Neuronal stem cell (in vitro differentiated cells): ENCODE measurements around the gene SIRT2.

ENCODE experiments used
- DNase-seq: peaks from one replicate; pipeline ENCODE4 v3.0.0-alpha.2; 2013; ENCODE audit warnings: low spot score
- H2AFZ ChIP-seq: one replicate; pipeline ENCODE4 v1.6.1; 2013; ENCODE audit warnings: mild to moderate bottlenecking, low read length, inconsistent platforms
- H2AK5ac ChIP-seq: 2 replicates; pipeline ENCODE4 v1.6.1; 2013; ENCODE audit warnings: low read depth, mild to moderate bottlenecking, inconsistent platforms, low read length, moderate library complexity, mixed read lengths
- H2BK120ac ChIP-seq: 2 replicates; pipeline ENCODE4 v1.6.1; 2013; ENCODE audit warnings: low read depth, mild to moderate bottlenecking, inconsistent platforms, low read length, moderate library complexity, mixed read lengths
- H2BK12ac ChIP-seq: one replicate; pipeline ENCODE4 v1.6.1; 2013; ENCODE audit warnings: low read length, inconsistent platforms
- H2BK15ac ChIP-seq: 2 replicates; pipeline ENCODE4 v1.6.1; 2013; ENCODE audit warnings: mild to moderate bottlenecking, low read length, inconsistent platforms, mixed read lengths
- H2BK5ac ChIP-seq: one replicate; pipeline ENCODE4 v1.6.1; 2013; ENCODE audit warnings: inconsistent platforms, mild to moderate bottlenecking, low read length, moderate library complexity
- H3K14ac ChIP-seq: one replicate; pipeline ENCODE4 v1.6.1; 2013; ENCODE audit warnings: low read length, inconsistent platforms
- H3K18ac ChIP-seq: 2 replicates; pipeline ENCODE4 v1.6.1; 2013; ENCODE audit warnings: low read length, inconsistent platforms
- H3K23ac ChIP-seq: 2 replicates; pipeline ENCODE4 v1.6.1; 2013; ENCODE audit warnings: low read depth, mild to moderate bottlenecking, mixed read lengths, low read length, inconsistent platforms; ENCODE audit not compliant: poor library complexity
- H3K27ac ChIP-seq: replicated peaks from 3 replicates; pipeline ENCODE4 v1.5.1; 2013; ENCODE audit warnings: low read length, inconsistent platforms
- H3K27me3 ChIP-seq, 3 experiments: 2 replicates each; pipeline ENCODE4 v1.6.1; 2013; ENCODE audit warnings: low read length in 3 of 3, mild to moderate bottlenecking in 2 of 3, inconsistent platforms in 1 of 3, low read depth in 1 of 3, mixed read lengths in 1 of 3, moderate library complexity in 1 of 3; ENCODE audit not compliant: control insufficient read depth in 3 of 3, insufficient read depth in 3 of 3
- H3K36me3 ChIP-seq, 2 donors: replicated peaks in 1 of 2; 2 replicates each; pipeline ENCODE4 v1.6.1; 2013; ENCODE audit warnings: low read length in 2 of 2; ENCODE audit not compliant: control insufficient read depth in 2 of 2, insufficient read depth in 2 of 2
- H3K4ac ChIP-seq: 2 replicates; pipeline ENCODE4 v1.6.1; 2013; ENCODE audit warnings: inconsistent platforms, mild to moderate bottlenecking, low read length, moderate library complexity
- H3K4me1 ChIP-seq, 2 donors: 1 replicate in 1 of 2; 2 replicates in 1 of 2; pipeline ENCODE4 v1.6.1; 2013; ENCODE audit warnings: low read length in 2 of 2, low read depth in 1 of 2; ENCODE audit not compliant: control insufficient read depth in 2 of 2, insufficient read depth in 1 of 2
- H3K4me2 ChIP-seq: one replicate; pipeline ENCODE4 v1.6.1; 2013; ENCODE audit warnings: mild to moderate bottlenecking, low read length, inconsistent platforms; ENCODE audit not compliant: insufficient read depth, poor library complexity, severe bottlenecking
- H3K4me3 ChIP-seq, 2 donors: 2 replicates each; pipeline ENCODE4 v1.5.1; 2013; ENCODE audit warnings: low read length in 2 of 2, mild to moderate bottlenecking in 2 of 2, inconsistent platforms in 1 of 2, moderate library complexity in 1 of 2
- H3K79me1 ChIP-seq: one replicate; pipeline ENCODE4 v1.6.1; 2013; ENCODE audit warnings: low read depth, mild to moderate bottlenecking, inconsistent platforms, low read length, moderate library complexity
- H3K9ac ChIP-seq: one replicate; pipeline ENCODE4 v1.6.1; 2013; ENCODE audit warnings: mild to moderate bottlenecking, low read depth, low read length, inconsistent platforms; ENCODE audit not compliant: poor library complexity
- H3K9me3 ChIP-seq, 2 donors: replicated peaks in 1 of 2; 2 replicates each; pipeline versions ENCODE3 to v1.6.1; 2013; ENCODE audit warnings: low read length in 2 of 2, mild to moderate bottlenecking in 2 of 2, inconsistent platforms in 1 of 2, low read depth in 1 of 2, mixed read lengths in 1 of 2, moderate library complexity in 1 of 2; ENCODE audit not compliant: control insufficient read depth in 2 of 2, insufficient read depth in 1 of 2
- H4K8ac ChIP-seq: one replicate; pipeline ENCODE4 v1.6.1; 2013; ENCODE audit warnings: low read depth, mild to moderate bottlenecking, inconsistent platforms, low read length, moderate library complexity
- H4K91ac ChIP-seq: one replicate; pipeline ENCODE4 v1.6.1; 2013; ENCODE audit warnings: low read length, low read depth, mild to moderate bottlenecking, inconsistent platforms; ENCODE audit not compliant: poor library complexity
- WGBS, 2 donors: extraction: QIAGEN DNeasy Blood & Tissue Kit; methylation state at CpG; one replicate each; pipeline ENCODE4 v1.1.7; 2013; ENCODE audit warnings: missing lambda C conversion rate in 2 of 2, mixed read lengths in 1 of 2; ENCODE audit not compliant: insufficient read length in 2 of 2, insufficient replicate concordance in 1 of 2; ENCODE audit errors: extremely low coverage in 2 of 2; 5-methylcytosine and 5-hydroxymethylcytosine counted together

SIRT2 gene

DNA sequence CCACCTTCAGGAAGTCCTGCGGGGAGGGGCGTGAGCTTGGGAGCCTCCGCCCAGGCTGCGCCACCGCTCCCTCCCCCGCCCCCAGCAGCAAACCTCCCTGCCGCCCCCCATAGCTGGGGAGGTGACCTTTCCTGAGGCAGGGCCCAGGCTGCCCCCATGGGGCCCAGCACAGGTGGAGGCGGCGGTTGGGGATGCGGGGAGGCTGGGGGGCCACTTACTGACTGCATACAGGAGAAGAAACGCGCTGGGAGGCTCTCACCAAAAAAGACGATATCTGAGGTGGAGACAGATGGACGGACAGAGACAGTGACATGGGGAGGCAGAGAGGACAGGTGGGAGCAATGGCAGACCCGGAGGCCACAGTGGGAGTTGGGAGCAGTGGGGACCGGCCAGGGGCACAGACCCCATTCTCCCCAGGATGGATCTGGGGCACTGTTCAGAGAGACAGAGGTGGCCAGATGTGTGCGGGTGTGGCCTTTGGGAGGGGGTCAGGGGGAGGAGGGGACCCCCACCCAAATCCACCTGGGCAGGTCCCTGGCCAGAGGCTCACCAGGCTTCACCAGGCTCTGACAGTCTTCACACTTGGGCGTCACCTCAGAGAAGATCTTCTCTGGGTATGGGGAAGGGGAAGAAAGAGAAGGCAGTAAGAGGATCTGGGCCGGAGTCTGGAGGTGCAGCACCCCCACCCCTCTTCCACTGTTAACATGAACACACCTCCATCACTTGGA lies 18.4 kb downstream of the SIRT2 start:
- Histone ChIP-seq H2BK12ac (peak overlapping the region; percentile 10), H3K14ac (peak overlapping the region; percentile 56), H3K4me1 (peaks cover 8 to 12% of the 10 kb centered on the region in 2 donors), H3K4me3 (no peak overlapping the region), H4K8ac (no peak overlapping the region), H3K4ac (no peak overlapping the region), H3K9ac (no peak overlapping the region), H3K27me3 (no peaks in the 10 kb centered on the region), H3K4me2 (no peak overlapping the region), H4K91ac (no peak overlapping the region), H2AFZ (no peak overlapping the region), H2BK15ac (no peak overlapping the region), H3K18ac (peak overlapping the region; percentile 76), H3K27ac (no peak overlapping the region), H3K79me1 (no peaks in the 10 kb centered on the region), H2AK5ac (peak overlapping the region; percentile 61), H2BK5ac (no peak overlapping the region), H2BK120ac (no peak overlapping the region), H3K36me3 (no peaks in the 10 kb centered on the region), H3K9me3 (no peaks in the 10 kb centered on the region), H3K23ac (no peak overlapping the region)
- no CpG with 5 or more reads among the region's 19 CpGs for WGBS, 2 donors
- DNase-seq: no peak

DNA sequence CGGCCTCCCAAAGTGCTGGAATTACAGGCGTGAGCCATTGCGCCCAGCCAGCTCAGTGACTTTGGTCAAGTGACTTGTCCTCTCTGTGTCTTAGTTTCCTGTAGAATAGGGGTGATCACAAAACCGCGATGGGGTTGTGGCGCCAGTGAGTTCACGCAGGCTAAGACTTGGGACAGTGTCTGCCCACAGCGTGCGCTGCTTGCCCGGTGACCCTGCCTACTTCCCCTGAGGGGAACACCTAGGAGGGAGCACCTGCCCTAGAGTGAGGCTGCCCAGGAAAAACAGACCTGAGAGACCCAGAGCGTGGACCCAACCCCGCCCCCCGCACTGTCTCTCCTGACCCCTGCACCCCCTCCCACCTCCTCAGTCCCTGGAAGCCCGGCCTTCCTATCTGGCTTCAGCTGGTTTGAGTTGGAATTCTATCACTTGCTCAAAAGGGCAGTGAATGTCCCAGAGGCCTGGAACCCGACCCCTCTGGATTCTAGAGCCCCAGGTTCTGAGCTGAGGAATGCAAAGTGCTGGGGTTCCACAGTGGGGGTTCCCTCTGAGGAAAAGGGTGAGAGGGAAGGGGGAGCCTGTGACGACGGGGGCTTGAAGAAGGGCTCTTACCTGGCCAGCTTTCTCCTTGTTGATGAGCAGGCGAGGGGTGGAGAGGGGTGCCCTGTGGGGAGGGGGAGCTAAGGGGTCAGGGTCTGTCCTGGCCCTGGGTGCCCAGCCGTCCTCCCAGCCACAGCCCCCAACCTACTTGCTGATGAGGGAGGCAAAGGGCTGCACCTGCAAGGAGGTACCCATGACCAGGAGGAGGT lies 19.1 kb downstream of the SIRT2 start:
- Histone ChIP-seq H3K36me3 (no peaks in the 10 kb centered on the region), H3K23ac (no peak overlapping the region), H2BK5ac (no peak overlapping the region), H3K4me2 (no peak overlapping the region), H2BK12ac (no peak overlapping the region), H3K27ac (no peak overlapping the region), H4K8ac (peak overlapping the region; percentile 3), H3K4me3 (no peak overlapping the region), H3K14ac (peak overlapping the region; percentile 56), H3K9me3 (no peaks in the 10 kb centered on the region), H2BK15ac (no peak overlapping the region), H3K79me1 (no peaks in the 10 kb centered on the region), H4K91ac (no peak overlapping the region), H3K4ac (no peak overlapping the region), H3K27me3 (no peaks in the 10 kb centered on the region), H3K18ac (peak overlapping the region; percentile 76), H3K4me1 (peaks cover 8 to 13% of the 10 kb centered on the region in 2 donors), H2AK5ac (peak overlapping the region; percentile 56), H3K9ac (no peak overlapping the region), H2AFZ (peak overlapping the region; percentile 17), H2BK120ac (no peak overlapping the region)
- no CpG with 5 or more reads among the region's 19 CpGs for WGBS, 2 donors
- DNase-seq: no peak

DNA sequence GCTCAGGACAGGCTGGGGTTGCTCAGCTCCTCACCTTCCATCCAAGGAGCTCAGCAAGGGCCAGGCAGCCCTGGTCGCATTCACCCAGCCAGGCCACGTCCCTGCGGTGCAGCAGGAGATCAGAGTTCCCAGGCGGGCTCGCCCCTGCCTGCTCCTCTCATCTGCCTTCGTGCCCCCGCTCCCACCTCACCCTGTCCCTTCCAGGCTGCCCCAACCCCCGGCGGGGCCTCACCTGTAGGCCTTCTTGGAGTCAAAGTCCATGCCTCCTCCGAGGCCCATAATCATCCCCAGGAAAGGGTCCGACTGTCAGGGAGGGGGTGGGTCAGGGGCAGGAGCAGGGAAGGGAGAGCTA lies 20.0 kb downstream of the SIRT2 start:
- Histone ChIP-seq H3K23ac (no peak overlapping the region), H3K4me1 (peaks cover 8 to 13% of the 10 kb centered on the region in 2 donors), H3K4me3 (no peak overlapping the region), H3K27me3 (no peaks in the 10 kb centered on the region), H4K8ac (peak overlapping the region; percentile 65), H2AFZ (no peak overlapping the region), H3K9ac (no peak overlapping the region), H3K27ac (no peak overlapping the region), H3K4me2 (no peak overlapping the region), H3K36me3 (no peaks in the 10 kb centered on the region), H3K4ac (no peak overlapping the region), H2BK5ac (no peak overlapping the region), H2AK5ac (peak overlapping the region; percentile 90), H3K18ac (no peak overlapping the region), H2BK15ac (no peak overlapping the region), H2BK120ac (peak overlapping the region; percentile 61), H2BK12ac (no peak overlapping the region), H4K91ac (no peak overlapping the region), H3K9me3 (no peaks in the 10 kb centered on the region), H3K79me1 (no peaks in the 10 kb centered on the region), H3K14ac (peak overlapping the region; percentile 2)
- no CpG with 5 or more reads among the region's 11 CpGs for WGBS, 2 donors
- DNase-seq: no peak
